HG02798 (cell line): Measurements from ENCODE around the gene UBR1.
"Not testable (repeated sequence)": the region's sequence is repeated elsewhere in the genome, so short reads cannot be mapped to it uniquely, and the experiment has no call there.

Experiments used
- ATAC-seq: cut with Tn5 transposase; IDR thresholded peaks from one replicate; pipeline ENCODE4 v1.9.1; 2021; ENCODE audit warnings: mild to moderate bottlenecking; ENCODE audit not compliant: unreplicated experiment, poor library complexity

The UBR1 gene

GRCh38 chr15:43067717-43068461 lies 37.9 kb downstream of the UBR1 start:
- no peak for ATAC-seq

- ATAC-seq, result no peak
Observed at GRCh38 chr15:43056696-43057095, 49.1 kb downstream of the UBR1 start.

GRCh38 chr15:43052860-43053259 lies 53.0 kb downstream of the UBR1 start:
- ATAC-seq, result no peak

GRCh38 chr15:43048935-43049334 lies 56.9 kb downstream of the UBR1 start:
- no peak for ATAC-seq

- ATAC-seq, result no peak
Observed at GRCh38 chr15:43046484-43046883, 59.4 kb downstream of the UBR1 start.

- ATAC-seq, result no peak
Observed at GRCh38 chr15:43042885-43043284, 63.0 kb downstream of the UBR1 start.

GRCh38 chr15:43041085-43041484 lies 64.8 kb downstream of the UBR1 start:
- ATAC-seq, result not testable (repeated sequence)

GRCh38 chr15:43035240-43035639 lies 70.6 kb downstream of the UBR1 start:
- not testable (repeated sequence) for ATAC-seq

- no peak for ATAC-seq
Observed at GRCh38 chr15:43029476-43029875, 76.4 kb downstream of the UBR1 start.

- ATAC-seq, result no peak
Observed at GRCh38 chr15:43025150-43025549, 80.7 kb downstream of the UBR1 start.

GRCh38 chr15:43014671-43015070 lies 91.2 kb downstream of the UBR1 start:
- not testable (repeated sequence) for ATAC-seq

GRCh38 chr15:43009206-43009605 lies 96.6 kb downstream of the UBR1 start:
- no peak for ATAC-seq

GRCh38 chr15:43008150-43008549 lies 97.7 kb downstream of the UBR1 start:
- ATAC-seq, result no peak

- no peak for ATAC-seq
Observed at GRCh38 chr15:43007551-43007950, 98.3 kb downstream of the UBR1 start.

GRCh38 chr15:43006991-43007390 lies 98.8 kb downstream of the UBR1 start:
- ATAC-seq, result no peak

- ATAC-seq, result not testable (repeated sequence)
Observed at GRCh38 chr15:43004886-43005595, 100.8 kb downstream of the UBR1 start.

GRCh38 chr15:42999201-42999779 lies 106.5 kb downstream of the UBR1 start:
- ATAC-seq, result no peak

GRCh38 chr15:42996871-42997270 lies 109.0 kb downstream of the UBR1 start:
- no peak for ATAC-seq

- no peak for ATAC-seq
Observed at GRCh38 chr15:42994546-42994945, 111.3 kb downstream of the UBR1 start.

GRCh38 chr15:42992626-42993025 lies 113.2 kb downstream of the UBR1 start:
- ATAC-seq, result no peak

GRCh38 chr15:42986693-42987342 lies 119.0 kb downstream of the UBR1 start:
- no peak for ATAC-seq
